Trophoblast cell (in vitro differentiated cells and primary cell): ENCODE data around the gene USP34.

Experiments
- DNase-seq, 2 donors: peaks; one replicate each; pipeline ENCODE4 v3.0.0-alpha.2; 2016
- H2AFZ ChIP-seq: 2 replicates; pipeline ENCODE4 v1.6.1; 2013; ENCODE audit warnings: low read length, moderate library complexity, mild to moderate bottlenecking; ENCODE audit not compliant: insufficient read depth, poor library complexity
- H2AK5ac ChIP-seq: 2 replicates; pipeline ENCODE4 v1.6.1; 2013; ENCODE audit warnings: mild to moderate bottlenecking, low read length
- H2BK120ac ChIP-seq: 2 replicates; pipeline ENCODE4 v1.6.1; 2013; ENCODE audit warnings: low read length, mild to moderate bottlenecking, moderate library complexity; ENCODE audit not compliant: insufficient read depth, poor library complexity
- H2BK12ac ChIP-seq: 2 replicates; pipeline ENCODE4 v1.6.1; 2013; ENCODE audit warnings: mild to moderate bottlenecking, low read length, moderate library complexity
- H2BK5ac ChIP-seq: 2 replicates; pipeline ENCODE4 v1.6.1; 2013; ENCODE audit warnings: low read length, low read depth, moderate library complexity, mild to moderate bottlenecking; ENCODE audit not compliant: poor library complexity
- H3K14ac ChIP-seq: 2 replicates; pipeline ENCODE4 v1.6.1; 2013; ENCODE audit warnings: mild to moderate bottlenecking, low read length
- H3K18ac ChIP-seq: 2 replicates; pipeline ENCODE4 v1.6.1; 2013; ENCODE audit warnings: mild to moderate bottlenecking, low read length
- H3K23ac ChIP-seq: 2 replicates; pipeline ENCODE4 v1.6.1; 2013; ENCODE audit warnings: low read length
- H3K27ac ChIP-seq: 2 replicates; pipeline ENCODE4 v1.5.1; 2013; ENCODE audit warnings: low read depth, mild to moderate bottlenecking, inconsistent platforms, low read length, moderate library complexity
- H3K27me3 ChIP-seq: 2 replicates; pipeline ENCODE4 v1.6.1; 2013; ENCODE audit warnings: inconsistent platforms, mild to moderate bottlenecking, low read length, moderate library complexity; ENCODE audit not compliant: insufficient read depth
- H3K36me3 ChIP-seq, 2 experiments: 1 replicate in 1 of 2; 2 replicates in 1 of 2; pipeline ENCODE4 v1.6.1; 2013; ENCODE audit warnings: low read length in 2 of 2, mild to moderate bottlenecking in 2 of 2, moderate library complexity in 1 of 2; ENCODE audit not compliant: insufficient read depth in 2 of 2, control insufficient read depth in 1 of 2
- H3K4ac ChIP-seq: 2 replicates; pipeline ENCODE4 v1.6.1; 2013; ENCODE audit warnings: low read depth, mild to moderate bottlenecking, low read length, moderate library complexity
- H3K4me1 ChIP-seq, 2 experiments: 1 replicate in 1 of 2; 2 replicates in 1 of 2; pipeline ENCODE4 v1.6.1; 2013; ENCODE audit warnings: low read length in 2 of 2, mild to moderate bottlenecking in 2 of 2, moderate library complexity in 1 of 2; ENCODE audit not compliant: insufficient read depth in 2 of 2, control insufficient read depth in 1 of 2
- H3K4me2 ChIP-seq: 2 replicates; pipeline ENCODE4 v1.6.1; 2013; ENCODE audit warnings: inconsistent platforms, mild to moderate bottlenecking, low read length, moderate library complexity
- H3K4me3 ChIP-seq: 2 replicates; pipeline ENCODE4 v1.5.1; 2013; ENCODE audit warnings: mild to moderate bottlenecking, low read depth, low read length, inconsistent platforms
- H3K79me1 ChIP-seq: one replicate; pipeline ENCODE4 v1.6.1; 2013; ENCODE audit warnings: low read length
- H3K79me2 ChIP-seq: 2 replicates; pipeline ENCODE4 v1.6.1; 2013; ENCODE audit warnings: low read length, mild to moderate bottlenecking; ENCODE audit not compliant: control insufficient read depth, insufficient read depth, poor library complexity
- H3K9ac ChIP-seq: 2 replicates; pipeline ENCODE4 v1.6.1; 2013; ENCODE audit warnings: mild to moderate bottlenecking, low read length
- H3K9me3 ChIP-seq: 2 replicates; pipeline ENCODE4 v1.6.1; 2013; ENCODE audit warnings: low read depth, mild to moderate bottlenecking, control low read depth, inconsistent platforms, low read length; ENCODE audit not compliant: insufficient read depth
- H4K12ac ChIP-seq: 2 replicates; pipeline ENCODE4 v1.6.1; 2013; ENCODE audit warnings: low read depth, mild to moderate bottlenecking, low read length, moderate library complexity
- H4K8ac ChIP-seq: 2 replicates; pipeline ENCODE4 v1.6.1; 2013; ENCODE audit warnings: low read depth, mild to moderate bottlenecking, low read length, moderate library complexity
- H4K91ac ChIP-seq: one replicate; pipeline ENCODE4 v1.6.1; 2013; ENCODE audit warnings: low read depth, mild to moderate bottlenecking, low read length, moderate library complexity
- WGBS: extraction: QIAGEN DNeasy Blood & Tissue Kit; methylation state at CpG from one replicate; pipeline ENCODE4 v1.1.7; 2013; ENCODE audit warnings: missing lambda C conversion rate; ENCODE audit not compliant: insufficient read length, insufficient coverage; ENCODE audit errors: extremely low coverage; 5-methylcytosine and 5-hydroxymethylcytosine counted together

Gene USP34

GRCh38 chr2:61222567-61222966 is 248.3 kb downstream of the USP34 start:
- Histone ChIP-seq H4K12ac (no peak overlapping the region), H2AK5ac (no peak overlapping the region), H2BK12ac (no peak overlapping the region), H2BK120ac (no peak overlapping the region), H3K4me3 (no peak overlapping the region), H3K79me2 (no peaks in the 10 kb centered on the region), H4K91ac (no peak overlapping the region), H3K79me1 (no peaks in the 10 kb centered on the region), H2BK5ac (no peak overlapping the region), H3K4ac (no peak overlapping the region), H4K8ac (no peak overlapping the region), H3K27me3 (no peaks in the 10 kb centered on the region), H3K27ac (no peak overlapping the region), H3K9me3 (no peaks in the 10 kb centered on the region), H3K14ac (no peak overlapping the region), H3K9ac (no peak overlapping the region), H3K23ac (no peak overlapping the region), H2AFZ (no peak overlapping the region), H3K4me1 (no peaks in the 10 kb centered on the region), H3K4me2 (no peak overlapping the region), H3K36me3 (peaks cover 11 to 14% of the 10 kb centered on the region in 2 experiments), H3K18ac (no peak overlapping the region)
- WGBS, result no CpG with 5 or more reads among the region's 8 CpGs
- no peak for DNase-seq

DNA sequence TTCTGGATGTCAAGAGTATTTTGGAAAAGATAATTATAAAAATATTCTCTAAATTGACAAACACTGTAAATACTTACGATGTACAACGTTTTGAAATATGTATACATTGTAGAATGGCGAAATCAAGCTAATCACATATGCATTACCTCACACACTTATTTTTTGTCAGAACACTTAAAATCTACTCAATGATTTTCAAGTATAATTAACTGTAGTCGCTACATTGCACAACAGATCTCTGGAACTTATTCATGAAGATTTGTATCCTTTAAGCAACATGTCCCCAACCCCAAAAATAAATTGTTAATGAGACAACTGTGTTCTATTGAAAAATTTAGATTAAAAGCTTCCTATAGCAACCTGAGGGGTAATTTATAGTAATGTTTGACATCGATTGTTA is 249.1 kb downstream of the USP34 start:
- H2BK5ac ChIP-seq, result no peak overlapping the region
- no peak for DNase-seq
- H4K8ac ChIP-seq, result no peak overlapping the region
- peaks cover 8 to 14% of the 10 kb centered on the region in 2 experiments for H3K36me3 ChIP-seq
- no CpG with 5 or more reads among the region's 5 CpGs for WGBS
- H2AK5ac ChIP-seq, result no peak overlapping the region
- H3K4me2 ChIP-seq, result no peak overlapping the region
- no peak overlapping the region for H3K23ac ChIP-seq
- no peak overlapping the region for H3K14ac ChIP-seq
- H3K27me3 ChIP-seq, result no peaks in the 10 kb centered on the region
- H3K4me3 ChIP-seq, result no peak overlapping the region
- H3K18ac ChIP-seq, result no peak overlapping the region
- H3K9me3 ChIP-seq, result no peaks in the 10 kb centered on the region
- no peak overlapping the region for H3K4ac ChIP-seq
- H3K79me1 ChIP-seq, result no peaks in the 10 kb centered on the region
- no peak overlapping the region for H2BK12ac ChIP-seq
- no peak overlapping the region for H4K91ac ChIP-seq
- H3K79me2 ChIP-seq, result no peaks in the 10 kb centered on the region
- H3K27ac ChIP-seq, result no peak overlapping the region
- H2AFZ ChIP-seq, result no peak overlapping the region
- no peak overlapping the region for H2BK120ac ChIP-seq
- no peak overlapping the region for H3K9ac ChIP-seq
- H3K4me1 ChIP-seq, result no peaks in the 10 kb centered on the region
- H4K12ac ChIP-seq, result no peak overlapping the region

DNA sequence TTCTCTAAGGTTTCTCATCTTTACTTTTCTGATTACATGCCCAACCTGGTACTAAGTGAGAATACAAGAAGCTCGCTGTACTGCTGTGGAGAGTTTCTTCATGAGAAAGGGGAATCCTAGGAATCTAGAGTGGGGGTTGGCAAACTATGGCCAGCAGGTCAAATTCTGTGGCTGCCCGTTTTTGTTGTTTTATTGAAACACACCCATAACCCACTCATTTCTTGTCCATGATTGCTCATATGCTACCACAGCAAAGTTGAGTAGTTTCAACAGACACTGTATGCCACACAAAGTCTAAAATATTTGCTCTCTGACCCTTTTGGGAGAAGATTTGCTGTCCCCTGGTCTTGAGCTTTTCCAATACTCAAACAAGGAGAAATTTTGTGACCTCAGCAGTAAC is 250.1 kb downstream of the USP34 start:
- Histone ChIP-seq H4K91ac (no peak overlapping the region), H2AFZ (no peak overlapping the region), H2BK5ac (no peak overlapping the region), H2BK120ac (no peak overlapping the region), H3K27ac (no peak overlapping the region), H3K9me3 (no peaks in the 10 kb centered on the region), H3K4me3 (no peak overlapping the region), H3K9ac (no peak overlapping the region), H2AK5ac (no peak overlapping the region), H4K8ac (no peak overlapping the region), H3K18ac (no peak overlapping the region), H3K4ac (no peak overlapping the region), H3K27me3 (no peaks in the 10 kb centered on the region), H3K79me2 (no peaks in the 10 kb centered on the region), H3K4me1 (no peaks in the 10 kb centered on the region), H3K4me2 (no peak overlapping the region), H4K12ac (no peak overlapping the region), H3K23ac (no peak overlapping the region), H3K79me1 (no peaks in the 10 kb centered on the region), H3K36me3 (peaks cover 11 to 12% of the 10 kb centered on the region in 2 experiments), H2BK12ac (no peak overlapping the region), H3K14ac (no peak overlapping the region)
- DNase-seq, result no peak
- WGBS, result no CpG with 5 or more reads among the region's 2 CpGs

- Histone ChIP-seq H3K79me2 (no peaks in the 10 kb centered on the region), H3K9ac (no peak overlapping the region), H2BK120ac (no peak overlapping the region), H3K27me3 (no peaks in the 10 kb centered on the region), H3K23ac (no peak overlapping the region), H3K4me2 (no peak overlapping the region), H3K4ac (no peak overlapping the region), H3K27ac (no peak overlapping the region), H3K79me1 (no peaks in the 10 kb centered on the region), H3K14ac (no peak overlapping the region), H4K8ac (no peak overlapping the region), H3K36me3 (peaks cover 13 to 19% of the 10 kb centered on the region in 2 experiments), H3K9me3 (no peaks in the 10 kb centered on the region), H2AFZ (no peak overlapping the region), H2BK5ac (no peak overlapping the region), H2BK12ac (no peak overlapping the region), H3K4me1 (no peaks in the 10 kb centered on the region), H4K12ac (no peak overlapping the region), H4K91ac (no peak overlapping the region), H2AK5ac (no peak overlapping the region), H3K18ac (no peak overlapping the region), H3K4me3 (no peak overlapping the region)
- WGBS, result no CpG with 5 or more reads among the region's 2 CpGs
- DNase-seq, result no peak
Observed at GRCh38 chr2:61218817-61219170, 252.1 kb downstream of the USP34 start.
